ENCODE data around the gene ISG20L2.

The ISG20L2 gene

GRCh38 chr1:156682166-156682890, 46.2 kb downstream of the ISG20L2 start:
- H3K27me3 ChIP-seq (ENCODE audit: control insufficient read depth, insufficient read depth, low read length), result peaks cover 14% of the 10 kb centered on the region
- no peak overlapping the region for H3K9ac ChIP-seq (ENCODE audit: low read length)
- H3K4me1 ChIP-seq (ENCODE audit: control insufficient read depth, insufficient read depth, low read length), result peaks cover 6% of the 10 kb centered on the region
- H3K27ac ChIP-seq (ENCODE audit: low read depth, low read length), result no peak overlapping the region
- no peaks in the 10 kb centered on the region for H3K36me3 ChIP-seq (ENCODE audit: control insufficient read depth, insufficient read depth, low read length)
- H3K4me3 ChIP-seq (ENCODE audit: low read length), result no peak overlapping the region

GRCh38 chr1:156681196-156681960, 47.2 kb downstream of the ISG20L2 start:
- H3K27ac ChIP-seq (ENCODE audit: low read depth, low read length), result no peak overlapping the region
- no peaks in the 10 kb centered on the region for H3K36me3 ChIP-seq (ENCODE audit: control insufficient read depth, insufficient read depth, low read length)
- peaks cover 14% of the 10 kb centered on the region for H3K27me3 ChIP-seq (ENCODE audit: control insufficient read depth, insufficient read depth, low read length)
- no peak overlapping the region for H3K4me3 ChIP-seq (ENCODE audit: low read length)
- no peak overlapping the region for H3K9ac ChIP-seq (ENCODE audit: low read length)
- peaks cover 6% of the 10 kb centered on the region for H3K4me1 ChIP-seq (ENCODE audit: control insufficient read depth, insufficient read depth, low read length)

DNA sequence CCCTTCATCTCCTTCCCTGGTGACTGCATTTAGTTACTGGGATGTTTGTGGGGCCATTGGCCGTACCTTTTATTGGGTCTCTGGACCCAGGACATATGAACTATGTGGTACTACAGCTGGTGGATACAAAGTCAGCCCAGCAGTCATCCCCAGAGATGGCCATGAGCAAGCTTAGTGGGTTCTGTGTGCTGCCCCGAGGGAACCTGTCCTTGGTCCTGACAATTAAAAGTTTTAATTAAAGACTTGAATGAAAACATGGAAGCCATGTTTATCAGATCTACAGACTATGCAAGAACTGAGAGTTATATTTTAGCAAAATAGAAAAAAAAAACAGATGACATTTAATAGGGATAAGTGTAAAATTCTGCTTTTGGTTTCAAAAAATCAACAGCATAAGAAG, 48.5 kb downstream of the ISG20L2 start:
- Histone ChIP-seq H3K36me3 (ENCODE audit: control insufficient read depth, insufficient read depth, low read length) (no peaks in the 10 kb centered on the region), H3K9ac (ENCODE audit: low read length) (no peak overlapping the region), H3K27me3 (ENCODE audit: control insufficient read depth, insufficient read depth, low read length) (peaks cover 14% of the 10 kb centered on the region), H3K4me1 (ENCODE audit: control insufficient read depth, insufficient read depth, low read length) (peaks cover 9% of the 10 kb centered on the region), H3K4me3 (ENCODE audit: low read length) (no peak overlapping the region), H3K27ac (ENCODE audit: low read depth, low read length) (no peak overlapping the region)

GRCh38 chr1:156677616-156678596, 50.7 kb downstream of the ISG20L2 start:
- Histone ChIP-seq H3K36me3 (ENCODE audit: control insufficient read depth, insufficient read depth, low read length) (no peaks in the 10 kb centered on the region), H3K4me3 (ENCODE audit: low read length) (peak overlapping the region; percentile 57), H3K27me3 (ENCODE audit: control insufficient read depth, insufficient read depth, low read length) (peaks cover 10% of the 10 kb centered on the region), H3K9ac (ENCODE audit: low read length) (no peak overlapping the region), H3K4me1 (ENCODE audit: control insufficient read depth, insufficient read depth, low read length) (peaks cover 9% of the 10 kb centered on the region), H3K27ac (ENCODE audit: low read depth, low read length) (peak overlapping the region; percentile 10)

- Histone ChIP-seq H3K4me1 (ENCODE audit: control insufficient read depth, insufficient read depth, low read length) (peaks cover 9% of the 10 kb centered on the region), H3K4me3 (ENCODE audit: low read length) (peak within 1 kb of the TSS; percentile 57), H3K27me3 (ENCODE audit: control insufficient read depth, insufficient read depth, low read length) (peaks cover 8% of the 10 kb centered on the region), H3K27ac (ENCODE audit: low read depth, low read length) (peak within 1 kb of the TSS; percentile 40), H3K9ac (ENCODE audit: low read length) (peak within 1 kb of the TSS; percentile 4), H3K36me3 (ENCODE audit: control insufficient read depth, insufficient read depth, low read length) (no peaks in the 10 kb centered on the region)
Observed at GRCh38 chr1:156676820-156677615, 51.5 kb downstream of the ISG20L2 start, which contains the start of gene NES. NES (minus strand) TSS chr1:156677407; CDS start chr1:156677264, 143 bp downstream.

GRCh38 chr1:156676114-156676819, 52.3 kb downstream of the ISG20L2 start:
- Histone ChIP-seq H3K4me3 (ENCODE audit: low read length) (peak overlapping the region; percentile 42), H3K27me3 (ENCODE audit: control insufficient read depth, insufficient read depth, low read length) (peaks cover 7% of the 10 kb centered on the region), H3K4me1 (ENCODE audit: control insufficient read depth, insufficient read depth, low read length) (peaks cover 9% of the 10 kb centered on the region), H3K27ac (ENCODE audit: low read depth, low read length) (peak overlapping the region; percentile 40), H3K36me3 (ENCODE audit: control insufficient read depth, insufficient read depth, low read length) (no peaks in the 10 kb centered on the region), H3K9ac (ENCODE audit: low read length) (no peak overlapping the region)

DNA sequence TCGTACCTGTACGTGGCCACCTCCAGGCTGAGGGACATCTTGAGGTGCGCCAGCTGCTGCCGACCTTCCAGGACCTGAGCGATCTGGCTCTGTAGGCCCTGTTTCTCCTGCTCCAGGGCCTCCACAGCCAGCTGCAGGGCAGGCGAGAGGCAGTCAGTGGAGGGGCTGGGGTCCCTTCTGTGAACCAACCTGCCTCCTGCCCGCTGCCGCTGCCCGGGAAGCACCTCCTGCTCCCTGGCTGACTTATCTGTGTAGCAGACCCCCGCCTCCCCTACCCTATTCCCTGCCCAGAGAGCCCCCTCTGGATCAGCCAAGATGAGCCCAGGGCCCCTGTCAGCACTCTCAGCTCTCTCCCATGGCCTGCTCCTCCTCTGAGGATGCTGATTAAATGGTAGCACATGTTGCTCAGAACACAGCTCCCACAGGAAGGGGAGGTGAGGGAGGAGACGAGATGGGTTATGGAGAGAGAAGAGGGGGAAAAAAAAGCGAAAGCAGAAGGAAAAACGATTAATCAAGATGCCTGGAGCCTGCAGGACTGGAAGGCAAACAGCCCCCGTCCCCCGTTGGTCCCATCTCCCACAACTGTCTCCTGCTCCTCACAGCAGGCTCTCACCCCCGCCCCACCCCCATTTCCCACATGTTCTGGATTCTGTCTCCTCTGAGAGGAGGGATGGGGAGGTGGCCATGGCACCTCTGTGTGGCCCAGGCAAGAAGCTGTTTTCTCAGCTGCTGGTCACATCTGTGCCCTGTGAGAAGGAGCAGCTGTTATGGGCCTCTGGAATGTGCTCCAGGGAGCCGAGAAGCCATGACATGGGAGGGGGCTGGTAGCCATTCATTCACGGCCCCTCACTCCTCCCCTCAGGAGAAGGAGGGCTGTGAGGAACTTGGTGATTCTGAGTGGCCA, 53.1 kb downstream of the ISG20L2 start:
- Histone ChIP-seq H3K9ac (ENCODE audit: low read length) (no peak overlapping the region), H3K27me3 (ENCODE audit: control insufficient read depth, insufficient read depth, low read length) (peaks cover 7% of the 10 kb centered on the region), H3K36me3 (ENCODE audit: control insufficient read depth, insufficient read depth, low read length) (no peaks in the 10 kb centered on the region), H3K4me3 (ENCODE audit: low read length) (peak overlapping the region; percentile 42), H3K4me1 (ENCODE audit: control insufficient read depth, insufficient read depth, low read length) (peaks cover 9% of the 10 kb centered on the region), H3K27ac (ENCODE audit: low read depth, low read length) (peak overlapping the region; percentile 6)

- Histone ChIP-seq H3K9ac (ENCODE audit: low read length) (no peak overlapping the region), H3K4me3 (ENCODE audit: low read length) (no peak overlapping the region), H3K27ac (ENCODE audit: low read depth, low read length) (peak overlapping the region; percentile 12), H3K4me1 (ENCODE audit: control insufficient read depth, insufficient read depth, low read length) (peaks cover 17% of the 10 kb centered on the region), H3K36me3 (ENCODE audit: control insufficient read depth, insufficient read depth, low read length) (no peaks in the 10 kb centered on the region), H3K27me3 (ENCODE audit: control insufficient read depth, insufficient read depth, low read length) (peaks cover 7% of the 10 kb centered on the region)
Observed at GRCh38 chr1:156673387-156674121, 55.0 kb downstream of the ISG20L2 start.

Measured in rectal smooth muscle tissue (tissue), 1 donor.